Measurements from ENCODE around the gene ZBTB44.
"Not testable (repeated sequence)": the region's sequence is repeated elsewhere in the genome, so short reads cannot be mapped to it uniquely, and the experiment has no call there.

Gene ZBTB44

DNA sequence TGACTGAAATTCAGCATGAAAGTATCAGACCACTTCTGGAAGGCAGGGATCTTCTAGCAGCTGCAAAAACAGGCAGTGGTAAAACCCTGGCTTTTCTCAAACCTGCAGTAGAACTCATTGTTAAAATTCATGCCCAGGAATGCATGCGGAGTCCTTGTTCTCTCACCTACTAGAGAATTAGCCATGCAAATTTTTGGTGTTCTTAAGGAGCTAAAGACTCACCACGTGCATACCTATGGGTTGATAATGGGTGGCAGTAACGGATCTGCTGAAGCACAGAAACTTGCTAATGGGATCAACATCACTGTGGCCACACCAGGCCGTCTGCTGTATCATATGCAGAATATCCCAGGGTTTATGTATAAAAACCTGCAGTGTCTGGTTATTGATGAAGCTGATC lies 19.1 kb downstream of the ZBTB44 start:
- Histone ChIP-seq H3K36me3 (peaks cover 0 to 4% (median 0%) of the 10 kb centered on the region in 3 donors), H3K4me3 (no peak overlapping the region), H3K27me3 (no peaks in the 10 kb centered on the region), H3K4me1 (peaks cover 0 to 30% (median 5%) of the 10 kb centered on the region in 4 donors), H3K9me3 (no peaks in the 10 kb centered on the region), H3K27ac (no peak overlapping the region)
- DNase-seq = no peak
- intact Hi-C loops (cut with DNase I; ENCODE audit: low total_unique reads) = no loop called here
- TF ChIP-seq, protein P1, sequence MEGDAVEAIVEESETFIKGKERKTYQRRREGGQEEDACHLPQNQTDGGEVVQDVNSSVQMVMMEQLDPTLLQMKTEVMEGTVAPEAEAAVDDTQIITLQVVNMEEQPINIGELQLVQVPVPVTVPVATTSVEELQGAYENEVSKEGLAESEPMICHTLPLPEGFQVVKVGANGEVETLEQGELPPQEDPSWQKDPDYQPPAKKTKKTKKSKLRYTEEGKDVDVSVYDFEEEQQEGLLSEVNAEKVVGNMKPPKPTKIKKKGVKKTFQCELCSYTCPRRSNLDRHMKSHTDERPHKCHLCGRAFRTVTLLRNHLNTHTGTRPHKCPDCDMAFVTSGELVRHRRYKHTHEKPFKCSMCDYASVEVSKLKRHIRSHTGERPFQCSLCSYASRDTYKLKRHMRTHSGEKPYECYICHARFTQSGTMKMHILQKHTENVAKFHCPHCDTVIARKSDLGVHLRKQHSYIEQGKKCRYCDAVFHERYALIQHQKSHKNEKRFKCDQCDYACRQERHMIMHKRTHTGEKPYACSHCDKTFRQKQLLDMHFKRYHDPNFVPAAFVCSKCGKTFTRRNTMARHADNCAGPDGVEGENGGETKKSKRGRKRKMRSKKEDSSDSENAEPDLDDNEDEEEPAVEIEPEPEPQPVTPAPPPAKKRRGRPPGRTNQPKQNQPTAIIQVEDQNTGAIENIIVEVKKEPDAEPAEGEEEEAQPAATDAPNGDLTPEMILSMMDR (IDR thresholded peaks at IDR 0.05) = no peak

DNA sequence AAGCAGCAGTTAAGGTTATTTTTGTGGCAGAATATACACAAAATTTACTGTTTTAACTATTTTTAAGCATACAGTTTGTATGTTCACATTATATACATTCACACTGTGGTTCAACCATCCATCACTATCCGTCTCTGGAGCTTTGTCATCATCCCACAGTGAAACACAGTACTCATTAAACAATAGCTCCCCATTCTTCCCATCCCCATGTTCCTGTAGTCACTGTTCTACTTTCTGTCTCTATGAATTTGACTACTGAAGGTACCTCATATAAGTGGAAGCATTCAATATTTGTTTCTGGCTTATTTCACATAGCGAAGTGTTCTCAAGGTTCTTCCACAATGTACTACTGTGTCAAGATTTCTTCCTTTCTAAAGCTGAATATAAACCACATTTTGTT lies 32.6 kb downstream of the ZBTB44 start:
- TF ChIP-seq, protein P1 (IDR thresholded peaks at IDR 0.05) = no peak
- H3K27ac ChIP-seq = no peak overlapping the region
- intact Hi-C loops (cut with DNase I; ENCODE audit: low total_unique reads) = no loop called here

DNA sequence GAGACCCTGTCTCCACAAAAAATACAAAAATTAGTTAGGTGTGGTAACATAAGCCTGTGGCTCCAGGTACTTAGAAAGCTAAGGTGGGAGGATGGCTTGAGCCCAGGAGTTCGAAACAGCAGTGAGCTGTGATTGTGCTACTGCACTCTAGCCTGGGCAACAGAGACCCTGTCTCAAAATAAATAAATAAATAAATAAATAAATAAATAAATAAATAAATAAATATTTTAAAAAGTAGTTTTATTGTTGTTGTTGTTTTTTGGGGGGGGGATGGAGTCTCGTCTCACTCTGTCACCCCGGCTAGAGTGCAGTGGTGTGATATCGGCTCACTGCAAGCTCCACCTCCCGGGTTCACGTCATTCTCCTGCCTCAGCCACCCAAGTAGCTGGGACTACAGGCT lies 33.4 kb downstream of the ZBTB44 start:
- H3K4me3 ChIP-seq; intact Hi-C loops (cut with DNase I; ENCODE audit: low total_unique reads); DNase-seq: not testable (repeated sequence)

More for the DNA sequence above, 32.6 kb downstream of the ZBTB44 start:
- no peak for DNase-seq
- no peaks in the 10 kb centered on the region for H3K4me1 ChIP-seq
- H3K9me3 ChIP-seq = peaks cover 0 to 6% (median 3%) of the 10 kb centered on the region in 3 donors
- H3K36me3 ChIP-seq = no peaks in the 10 kb centered on the region
- H3K4me3 ChIP-seq = no peak overlapping the region
- no peaks in the 10 kb centered on the region for H3K27me3 ChIP-seq

DNA sequence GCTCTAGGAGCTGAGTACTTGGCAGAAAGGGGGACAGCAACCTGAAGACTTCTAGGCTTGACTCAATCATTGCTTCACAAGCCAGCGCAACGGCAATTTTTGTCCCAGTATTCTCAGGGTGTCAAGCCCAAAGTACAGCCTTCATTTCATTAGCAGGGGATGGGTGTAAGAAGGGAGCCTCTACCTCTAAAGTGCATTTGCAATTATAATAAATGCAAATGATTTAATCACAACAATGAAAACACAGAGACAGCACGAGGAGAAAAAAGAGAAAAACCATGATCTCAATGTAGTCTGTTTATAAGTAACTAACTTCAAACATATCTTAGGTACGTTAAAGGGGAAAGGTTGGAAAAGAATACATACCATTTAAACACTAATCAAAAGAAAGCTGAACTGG lies 34.7 kb downstream of the ZBTB44 start:
- intact Hi-C loops (cut with DNase I; ENCODE audit: low total_unique reads) = no loop called here
- Histone ChIP-seq H3K27me3 (no peaks in the 10 kb centered on the region), H3K4me3 (no peak overlapping the region), H3K9me3 (peaks cover 0 to 6% (median 3%) of the 10 kb centered on the region in 3 donors), H3K27ac (no peak overlapping the region), H3K4me1 (no peaks in the 10 kb centered on the region), H3K36me3 (no peaks in the 10 kb centered on the region)
- TF ChIP-seq, protein P1 (IDR thresholded peaks at IDR 0.05) = no peak
- DNase-seq = no peak

More for the DNA sequence above, 33.4 kb downstream of the ZBTB44 start:
- not testable (repeated sequence) for H3K27ac ChIP-seq, H3K9me3 ChIP-seq, H3K27me3 ChIP-seq, H3K4me1 ChIP-seq, H3K36me3 ChIP-seq

DNA sequence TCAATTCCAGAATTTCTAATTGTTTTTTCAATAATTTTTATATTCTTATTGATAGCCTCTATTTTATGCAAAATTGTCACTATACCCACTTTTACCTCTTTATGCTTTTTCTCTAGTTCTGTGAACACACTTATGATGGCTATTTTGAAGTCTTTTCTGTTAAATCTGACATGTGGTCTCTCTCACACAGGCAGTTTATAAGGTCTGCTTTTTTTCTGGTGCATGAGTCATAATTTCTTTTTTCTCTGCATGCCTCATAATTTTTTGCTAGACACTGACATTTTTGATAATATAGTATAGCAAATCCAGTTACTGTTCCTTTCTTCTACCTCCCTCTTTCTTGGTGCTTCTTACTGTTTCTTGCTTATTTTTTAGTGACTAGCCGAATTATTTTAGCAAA lies 36.0 kb downstream of the ZBTB44 start:
- H3K36me3 ChIP-seq = no peaks in the 10 kb centered on the region
- H3K27me3 ChIP-seq = no peaks in the 10 kb centered on the region
- no peak overlapping the region for H3K27ac ChIP-seq
- intact Hi-C loops (cut with DNase I; ENCODE audit: low total_unique reads) = no loop called here
- TF ChIP-seq, protein P1 (IDR thresholded peaks at IDR 0.05) = no peak
- peaks cover 0 to 6% (median 3%) of the 10 kb centered on the region in 3 donors for H3K9me3 ChIP-seq
- H3K4me1 ChIP-seq = no peaks in the 10 kb centered on the region
- H3K4me3 ChIP-seq = no peak overlapping the region
- DNase-seq = no peak

DNA sequence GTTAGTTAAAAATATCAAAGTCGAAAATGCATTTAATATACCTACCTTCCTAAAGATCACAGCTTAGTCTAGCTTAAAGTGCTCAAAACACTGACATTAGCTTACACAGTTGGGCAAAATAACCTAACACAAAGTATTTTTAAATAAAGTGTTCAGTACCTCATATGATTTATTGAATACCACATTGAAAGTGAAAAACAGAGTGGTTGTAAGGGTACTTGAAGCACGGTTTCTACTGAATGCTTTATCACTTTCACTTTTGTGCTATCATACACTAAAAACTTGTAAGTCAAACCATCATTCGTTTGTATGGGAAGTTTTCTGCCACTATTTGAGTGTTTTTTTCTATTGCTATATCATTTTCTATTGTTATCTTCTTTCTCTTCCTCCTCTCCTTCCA lies 36.6 kb downstream of the ZBTB44 start:
- H3K27ac ChIP-seq = no peak overlapping the region
- no peaks in the 10 kb centered on the region for H3K27me3 ChIP-seq
- no peaks in the 10 kb centered on the region for H3K4me1 ChIP-seq
- TF ChIP-seq, protein P1 (IDR thresholded peaks at IDR 0.05) = no peak
- H3K36me3 ChIP-seq = no peaks in the 10 kb centered on the region
- DNase-seq = no peak
- intact Hi-C loops (cut with DNase I; ENCODE audit: low total_unique reads) = no loop called here
- H3K9me3 ChIP-seq = peaks cover 0 to 6% (median 3%) of the 10 kb centered on the region in 3 donors
- H3K4me3 ChIP-seq = no peak overlapping the region
